Measurements from ENCODE around the gene FOXO6.
A peak's percentile ranks its signal among the peaks of the same experiment; 100 is the strongest.

Gene FOXO6

DNA sequence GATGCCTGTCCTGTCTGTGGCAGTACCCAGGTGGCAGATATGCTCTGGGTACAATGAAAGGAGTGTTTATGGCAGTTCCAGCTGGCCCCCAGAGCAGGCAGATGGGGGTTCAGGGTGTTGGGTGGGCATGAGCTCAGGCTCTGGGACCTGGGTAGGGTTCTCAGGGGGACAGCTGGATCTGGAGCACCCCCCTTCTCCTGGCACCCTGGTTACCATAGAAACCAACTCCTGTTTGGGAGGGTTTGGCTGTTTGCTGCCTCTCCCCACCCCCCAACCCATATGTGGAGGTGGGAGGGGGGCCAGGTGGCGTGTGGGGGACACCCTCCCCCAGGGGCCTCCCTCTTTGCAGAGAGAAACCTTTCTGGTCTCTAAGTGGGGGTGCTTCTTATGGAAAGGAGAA is 7.1 kb downstream of the FOXO6 start:
- DNase-seq, result no peak

DNA sequence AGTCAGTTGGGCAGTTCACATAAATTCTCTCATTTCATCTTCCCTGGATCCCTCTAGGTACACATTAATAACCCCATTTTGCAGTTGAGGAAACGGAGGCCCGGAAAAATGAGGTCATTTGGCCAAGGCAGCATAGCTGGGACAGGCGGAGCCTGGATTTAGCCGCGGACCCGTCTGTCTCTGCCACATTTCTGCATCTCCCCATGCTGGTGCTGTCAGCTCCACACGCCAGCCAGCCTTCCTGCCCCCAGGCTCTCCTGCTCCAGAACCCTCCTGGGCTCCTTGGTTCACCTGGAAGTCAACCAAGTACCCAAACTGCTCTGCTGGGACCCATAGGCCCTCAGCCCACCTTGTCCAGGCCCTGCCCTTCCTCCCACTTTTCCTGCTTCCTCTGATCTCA is 7.6 kb downstream of the FOXO6 start:
- DNase-seq, result no peak

GRCh38 chr1:41369531-41369930 is 8.3 kb downstream of the FOXO6 start:
- DNase-seq, result no peak

DNA sequence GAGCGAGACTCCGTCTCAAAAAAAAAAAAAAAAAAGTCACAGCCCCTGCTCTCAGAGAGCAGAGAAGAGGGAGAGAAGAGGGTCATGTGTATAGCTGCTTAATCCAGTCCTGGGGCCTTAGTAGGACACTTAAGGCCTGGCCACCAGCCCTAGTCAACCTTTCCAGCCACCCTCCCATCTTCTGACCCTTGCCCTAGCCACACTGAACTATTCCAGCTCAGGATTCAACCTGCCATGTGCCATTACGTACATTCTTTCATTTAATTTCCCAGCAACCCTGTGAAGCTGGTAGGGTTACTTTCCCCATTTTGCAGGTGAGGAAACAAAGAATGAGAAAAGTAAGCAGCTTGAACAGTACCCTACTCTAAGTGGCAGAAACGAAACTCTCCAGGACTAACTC is 9.0 kb downstream of the FOXO6 start:
- no peak for DNase-seq

GRCh38 chr1:41370756-41371420 is 9.7 kb downstream of the FOXO6 start:
- no peak for DNase-seq

DNA sequence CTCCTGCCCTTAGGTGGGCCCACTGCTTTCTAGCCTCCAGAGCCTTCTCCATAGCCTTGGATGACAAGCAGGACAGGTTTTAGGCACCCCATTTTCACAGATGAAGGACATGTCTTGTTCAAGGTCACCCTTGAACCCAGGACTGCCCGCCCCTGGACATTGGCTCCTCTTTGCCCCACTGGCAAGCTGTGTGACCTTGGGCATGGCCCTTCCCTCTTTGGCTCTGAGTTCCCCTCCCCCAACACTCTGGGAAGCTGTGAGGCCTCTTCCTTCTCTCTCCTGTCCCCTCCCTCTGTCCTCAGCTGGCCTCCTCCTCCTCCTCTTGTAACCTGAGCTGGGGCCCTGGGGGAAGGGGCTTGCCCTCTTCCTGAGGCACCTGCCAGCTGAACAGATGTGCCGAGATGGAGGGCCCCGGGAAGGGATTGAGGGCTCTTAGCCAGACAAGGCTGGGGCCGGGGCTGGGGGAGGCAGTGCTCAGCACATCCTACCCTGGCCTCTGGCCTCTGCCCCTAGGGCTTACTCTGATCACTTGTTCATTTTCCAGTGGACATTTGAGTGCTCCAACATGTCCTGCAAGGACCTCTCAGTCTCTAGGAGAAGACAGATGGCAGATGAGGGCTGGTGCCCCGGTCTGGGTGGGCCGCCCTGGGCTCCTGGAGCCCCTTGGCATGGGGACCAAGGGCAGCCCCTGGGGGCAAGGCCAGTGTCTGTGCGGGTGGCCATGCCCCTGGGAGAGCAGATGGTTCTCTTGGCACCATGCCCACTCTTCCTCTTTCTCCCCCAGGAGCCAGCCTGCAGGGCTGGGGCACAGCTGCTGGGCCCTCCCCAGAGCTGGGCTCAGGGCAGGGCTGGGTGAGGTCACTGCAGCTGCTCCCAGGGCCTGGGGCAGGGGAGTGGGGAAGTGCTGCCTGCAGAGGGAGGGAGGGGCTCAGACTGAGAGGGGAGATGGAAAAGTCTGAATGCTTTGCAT is 10.7 kb downstream of the FOXO6 start:
- peak; percentile 39 for DNase-seq

DNA sequence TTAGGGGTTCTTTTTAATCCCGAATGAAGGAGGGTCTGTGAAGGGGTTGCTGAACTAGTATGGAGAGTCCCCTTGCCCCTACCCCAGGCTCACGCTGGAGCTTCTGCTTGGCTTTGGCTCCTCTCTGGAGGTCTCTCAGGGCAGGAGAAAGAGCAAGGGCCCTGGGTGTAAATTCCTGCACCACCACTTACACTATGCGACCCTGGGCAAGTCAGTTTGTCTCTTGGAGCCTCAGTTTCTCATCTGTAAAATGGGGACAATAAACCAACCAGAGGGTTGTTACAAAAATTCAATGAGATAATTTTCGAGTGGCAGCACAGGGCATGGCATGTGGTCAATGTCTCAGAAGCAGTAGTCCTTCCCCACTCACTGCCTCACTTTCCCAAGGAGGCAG is 11.4 kb downstream of the FOXO6 start:
- no peak for DNase-seq

GRCh38 chr1:41373373-41373772 is 12.1 kb downstream of the FOXO6 start:
- no peak for DNase-seq

GRCh38 chr1:41374711-41375110 is 13.5 kb downstream of the FOXO6 start:
- DNase-seq, result no peak

GRCh38 chr1:41377397-41377796 is 16.2 kb downstream of the FOXO6 start:
- DNase-seq, result no peak

DNA sequence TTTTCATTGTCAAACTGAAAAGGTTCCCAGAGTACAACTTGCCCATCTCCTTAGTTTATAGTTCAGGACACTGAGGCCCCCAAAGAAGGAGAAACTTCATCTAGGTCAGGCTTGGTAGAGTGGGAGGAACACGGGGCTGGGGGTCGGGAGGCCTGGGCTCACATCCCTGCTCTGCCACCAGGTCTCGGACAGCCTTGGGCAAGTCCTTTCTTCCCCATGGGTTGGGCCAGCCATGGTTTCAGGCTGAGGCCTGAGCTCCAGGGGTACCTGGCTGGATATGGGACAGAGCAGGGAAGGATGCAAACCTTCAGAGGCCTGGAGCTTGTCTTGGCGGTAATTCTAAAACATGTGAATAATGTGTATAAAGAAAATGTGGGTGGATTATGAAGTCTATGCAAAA is 17.0 kb downstream of the FOXO6 start:
- no peak for DNase-seq

DNA sequence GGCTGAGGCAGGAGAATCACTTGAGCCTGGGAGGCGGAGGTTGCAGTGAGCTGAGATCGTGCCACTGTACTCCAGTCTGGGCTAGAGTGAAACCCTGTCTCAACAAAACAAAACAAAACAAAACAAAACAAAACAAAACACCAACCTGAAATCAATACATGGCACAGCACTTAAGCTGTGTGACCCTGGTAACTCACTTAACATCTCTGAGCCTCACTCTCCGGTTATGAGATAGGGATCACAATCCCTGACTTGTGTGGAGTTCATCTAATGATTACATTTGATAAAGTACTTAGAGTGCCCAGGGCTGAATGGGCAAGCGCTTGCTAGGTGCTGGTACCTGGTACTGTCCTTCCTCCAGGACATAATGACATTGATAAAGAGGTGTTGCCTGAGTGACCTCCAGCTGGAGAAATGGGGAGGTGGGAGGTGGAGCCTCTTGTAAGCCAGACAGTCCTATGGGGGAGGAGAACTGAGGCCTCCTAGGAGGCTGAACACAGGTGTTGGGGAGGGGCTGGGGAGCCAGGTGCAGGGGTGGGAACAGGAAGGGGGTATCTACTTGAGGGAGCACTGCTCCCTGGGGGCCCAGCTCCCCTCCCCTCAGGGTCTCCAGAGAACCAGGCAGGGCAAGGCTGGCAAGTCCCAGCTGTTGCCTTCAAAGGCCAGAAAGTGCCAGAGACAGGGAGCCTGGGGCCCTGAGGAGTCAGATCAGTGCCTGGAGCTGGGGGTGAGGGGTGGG is 17.9 kb downstream of the FOXO6 start:
- DNase-seq, result no peak

DNA sequence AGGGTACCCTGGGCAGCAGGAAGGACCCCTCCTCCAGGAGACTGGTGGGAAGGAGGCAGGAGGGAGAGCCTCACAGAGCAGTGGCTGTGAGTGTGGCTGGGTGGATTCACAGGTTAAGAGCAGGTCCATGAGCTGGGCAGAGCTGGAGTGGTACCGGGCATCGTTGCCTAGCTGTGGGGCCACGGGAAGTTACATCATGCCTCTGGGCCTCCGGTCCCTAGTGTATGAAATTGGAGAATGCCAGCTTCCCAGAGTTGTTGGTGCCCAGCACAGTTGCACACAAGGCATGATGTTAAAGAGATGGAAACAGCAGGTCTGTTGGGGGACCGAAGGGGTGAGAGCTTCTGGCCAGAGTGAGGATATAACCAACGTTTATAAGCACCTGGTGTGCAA is 18.5 kb downstream of the FOXO6 start:
- no peak for DNase-seq

DNA sequence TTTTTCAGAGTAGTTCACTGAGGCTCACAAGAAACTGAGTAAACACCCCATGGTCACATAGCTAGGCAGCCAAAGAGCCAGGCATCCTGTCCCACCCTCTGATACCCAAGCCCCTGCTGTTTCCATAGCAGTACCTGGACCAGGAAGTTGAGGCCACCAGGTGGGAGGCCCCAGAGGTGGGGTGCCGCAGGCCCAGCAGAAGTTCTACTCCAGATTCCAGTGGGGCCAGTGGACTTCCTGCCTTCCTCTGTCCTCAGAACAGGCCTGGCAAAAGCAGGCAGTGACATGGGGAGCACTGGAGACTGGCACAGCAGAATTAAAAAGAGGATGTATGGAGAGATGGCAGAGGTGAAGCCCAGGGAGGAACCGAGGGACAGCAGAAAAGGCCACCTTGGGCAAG is 19.0 kb downstream of the FOXO6 start:
- no peak for DNase-seq

GRCh38 chr1:41380979-41381691 is 19.9 kb downstream of the FOXO6 start:
- DNase-seq, result no peak

DNA sequence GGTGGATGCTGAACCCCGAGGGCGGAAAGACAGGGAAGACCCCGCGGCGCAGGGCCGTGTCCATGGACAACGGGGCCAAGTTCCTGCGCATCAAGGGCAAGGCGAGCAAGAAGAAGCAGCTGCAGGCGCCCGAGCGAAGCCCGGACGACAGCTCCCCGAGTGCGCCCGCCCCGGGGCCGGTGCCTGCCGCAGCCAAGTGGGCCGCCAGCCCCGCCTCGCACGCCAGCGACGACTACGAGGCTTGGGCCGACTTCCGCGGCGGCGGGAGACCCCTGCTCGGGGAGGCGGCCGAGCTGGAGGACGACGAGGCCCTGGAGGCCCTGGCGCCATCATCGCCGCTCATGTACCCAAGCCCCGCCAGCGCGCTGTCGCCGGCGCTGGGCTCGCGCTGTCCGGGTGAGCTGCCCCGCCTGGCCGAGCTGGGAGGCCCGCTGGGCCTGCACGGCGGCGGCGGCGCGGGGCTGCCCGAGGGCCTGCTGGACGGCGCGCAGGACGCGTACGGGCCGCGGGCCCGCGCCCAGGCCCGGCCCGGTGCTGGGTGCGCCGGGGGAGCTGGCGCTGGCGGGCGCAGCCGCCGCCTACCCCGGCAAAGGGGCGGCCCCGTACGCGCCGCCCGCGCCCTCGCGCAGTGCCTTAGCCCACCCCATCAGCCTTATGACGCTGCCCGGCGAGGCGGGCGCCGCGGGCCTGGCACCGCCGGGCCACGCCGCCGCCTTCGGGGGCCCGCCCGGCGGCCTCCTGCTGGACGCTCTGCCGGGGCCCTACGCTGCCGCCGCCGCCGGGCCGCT is 20.7 kb downstream of the FOXO6 start:
- DNase-seq, result peak; percentile 64

- DNase-seq, result peak; percentile 73
Measured at GRCh38 chr1:41382480-41383090, 21.4 kb downstream of the FOXO6 start.

- DNase-seq, result peak; percentile 60
Measured at GRCh38 chr1:41383094-41383852, 22.0 kb downstream of the FOXO6 start.

- no peak for DNase-seq
Measured at GRCh38 chr1:41384579-41384978, 23.3 kb downstream of the FOXO6 start.

DNA sequence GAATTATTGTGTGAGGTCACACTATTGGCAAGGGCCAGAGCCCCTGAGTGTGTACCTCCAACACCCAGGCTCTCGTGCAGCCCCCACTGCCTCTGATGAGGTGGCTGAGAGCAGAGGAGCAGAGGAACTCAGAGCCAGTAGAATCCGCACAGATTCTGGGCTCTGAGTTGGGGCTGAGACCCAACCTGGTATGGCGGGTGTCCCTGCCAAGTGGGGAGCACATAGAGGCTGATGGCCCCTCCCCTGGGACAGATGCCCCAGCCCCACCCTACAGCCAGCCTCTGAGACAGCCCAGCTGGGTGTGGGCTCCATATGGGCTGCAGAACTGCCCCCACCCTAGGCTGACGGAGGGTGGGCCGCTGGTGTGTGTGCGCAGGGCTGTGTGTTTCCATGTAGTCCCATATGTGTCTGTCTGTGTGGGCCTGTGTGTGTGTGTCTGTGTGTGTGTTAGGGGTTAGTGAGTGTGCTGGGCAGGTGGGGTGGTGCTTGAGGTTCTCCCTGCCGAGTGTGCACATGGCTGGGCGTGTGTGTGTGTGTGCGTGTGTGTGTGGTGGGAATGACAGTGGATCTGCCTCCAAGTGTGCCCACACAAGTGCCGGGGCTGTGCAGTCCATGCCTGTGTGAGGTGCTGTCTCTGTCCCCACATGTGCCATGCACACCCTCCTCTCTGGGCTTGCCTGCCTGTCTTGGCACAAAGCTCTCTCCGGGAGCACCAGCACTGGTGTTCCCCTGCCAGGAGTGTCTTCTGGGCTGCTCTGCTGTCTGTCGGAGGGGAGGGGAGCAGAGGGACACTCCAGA is 24.4 kb downstream of the FOXO6 start:
- DNase-seq, result no peak
